Caco-2 (cell line): ENCODE data around the gene DYRK2. TPM values are rescaled to one million over a fixed set of nuclear protein-coding genes. Genes with fewer than 3 reads are reported as not detected.
A peak's percentile ranks its signal among the peaks of the same experiment; 100 is the strongest.

Experiments used
- BruUV-seq: library from RNA; stranded (reverse); fragments of 400-500 nt; replicated peaks from 2 replicates; lab custom pipeline; 2021; lab: Mats Ljungman, UMichigan
- CTCF ChIA-PET: fragments of 300-600 bp; sonication (Branson Sonifier 250); formaldehyde crosslinking; loops from one replicate; lab custom pipeline; 2022; ENCODE audit warnings: antibody characterized with exemption; lab: Charles Lee
- POLR2A ChIA-PET: fragments of 300-600 bp; sonication (Branson Sonifier 250); formaldehyde crosslinking; loops from one replicate; lab custom pipeline; 2022; ENCODE audit warnings: antibody characterized with exemption; lab: Charles Lee
- DNase-seq, 2 experiments: peaks; one replicate each; pipeline versions ENCODE4 v3.0.0 to v3.0.0-alpha.2; 2020 to 2022
- H3K27me3 ChIP-seq: replicated peaks from 2 replicates; pipeline ENCODE4 v1.6.0; 2011; ENCODE audit warnings: low read length; ENCODE audit not compliant: control insufficient read depth, insufficient read depth
- H3K36me3 ChIP-seq: 2 replicates; pipeline ENCODE4 v1.5.1; 2011; ENCODE audit warnings: low read length; ENCODE audit not compliant: control insufficient read depth, insufficient read depth
- H3K4me1 ChIP-seq: fragments of 250-450 bp; sonication (Bioruptor Pico); 2 replicates; pipeline ENCODE4 v1.5.1; 2020; ENCODE audit warnings: mild to moderate bottlenecking
- H3K4me3 ChIP-seq: 2 replicates; pipeline ENCODE4 v1.5.1; 2011; ENCODE audit warnings: low read depth, mild to moderate bottlenecking, control low read depth, low read length
- H3K9me3 ChIP-seq: fragments of 250-450 bp; sonication (Bioruptor Pico); 2 replicates; pipeline ENCODE4 v1.5.1; 2020; ENCODE audit warnings: mild to moderate bottlenecking, moderate library complexity
- H3K27ac Mint-ChIP-seq: one replicate; pipeline ENCODE4 v1.8.0; 2022; ENCODE audit warnings: mixed read lengths; ENCODE audit not compliant: unreplicated experiment
- H3K27me3 Mint-ChIP-seq: one replicate; pipeline ENCODE4 v1.8.0; 2022; ENCODE audit warnings: mixed read lengths; ENCODE audit not compliant: insufficient read depth, unreplicated experiment
- H3K36me3 Mint-ChIP-seq: one replicate; pipeline ENCODE4 v1.8.0; 2022; ENCODE audit warnings: mild to moderate bottlenecking, mixed read lengths; ENCODE audit not compliant: insufficient read depth, unreplicated experiment
- H3K4me1 Mint-ChIP-seq: one replicate; pipeline ENCODE4 v1.8.0; 2022; ENCODE audit warnings: low read depth, mixed read lengths; ENCODE audit not compliant: unreplicated experiment
- H3K4me3 Mint-ChIP-seq: one replicate; pipeline ENCODE4 v1.8.0; 2022; ENCODE audit warnings: mild to moderate bottlenecking, moderate library complexity, mixed read lengths; ENCODE audit not compliant: unreplicated experiment
- H3K9me3 Mint-ChIP-seq: one replicate; pipeline ENCODE4 v1.8.0; 2022; ENCODE audit warnings: mixed read lengths; ENCODE audit not compliant: unreplicated experiment
- CTCF ChIP-seq, 2 experiments: fragments of 200-600 bp in 1 of 2; IDR thresholded peaks; 1 replicate in 1 of 2; 2 replicates in 1 of 2; pipeline versions ENCODE4 v1.5.1 to v1.8.0; 2011 to 2022; ENCODE audit warnings: antibody characterized with exemption in 1 of 2, control low read depth in 1 of 2, inconsistent platforms in 1 of 2, low read depth in 1 of 2, low read length in 1 of 2, mild to moderate bottlenecking in 1 of 2, moderate library complexity in 1 of 2; ENCODE audit not compliant: insufficient read depth in 1 of 2, severe bottlenecking in 1 of 2, unreplicated experiment in 1 of 2
- intact Hi-C: fragments of 100-400 bp; cut with micrococcal nuclease; formaldehyde crosslinking; loops from one replicate; pipeline ENCODE4 v1.10.0; 2022; ENCODE audit not compliant: unreplicated experiment
- total RNA-seq: library from RNA; stranded (reverse); gene quantifications from 2 replicates; pipeline ENCODE4 v1.2.3, GENCODE V29; 2022

DYRK2 gene
- total RNA-seq, 1 experiment from 2014 or later, result 24.6 TPM

GRCh38 chr12:67710582-67710981 is 62.0 kb downstream of the DYRK2 start:
- no TSS peak for BruUV-seq
- no peaks in the 10 kb centered on the region for H3K27me3 Mint-ChIP-seq
- H3K4me1 Mint-ChIP-seq, result peaks cover 37% of the 10 kb centered on the region
- peaks cover 9% of the 10 kb centered on the region for H3K9me3 Mint-ChIP-seq
- Histone ChIP-seq H3K4me3 (no peak overlapping the region), H3K36me3 (no peaks in the 10 kb centered on the region), H3K27me3 (no peaks in the 10 kb centered on the region), H3K9me3 (no peaks in the 10 kb centered on the region), H3K4me1 (peaks cover 44% of the 10 kb centered on the region)
- peak; percentile 79 to 86 for DNase-seq
- intact Hi-C loops, result loop anchor here (1.0 to 5.0 kb wide), 5 partner anchors 10 to 232 kb away; partner anchors contain the start of gene DYRK2
- peak overlapping the region; percentile 90 for H3K27ac Mint-ChIP-seq
- peak overlapping the region; percentile 59 for H3K4me3 Mint-ChIP-seq
- TF ChIP-seq CTCF (IDR thresholded peaks at IDR 0.05; ENCODE audit: insufficient read depth in 1 of 2, low read depth in 1 of 2, low read length in 1 of 2, severe bottlenecking in 1 of 2, unreplicated experiment in 1 of 2), result no peak
- ChIA-PET CTCF (interaction anchor here (1.0 kb wide), 1 partner anchor 232 kb away, joined by 3 read pairs; no protein-coding TSS in a partner anchor), POLR2A (no interaction called here)
- H3K36me3 Mint-ChIP-seq, result peaks cover 19% of the 10 kb centered on the region

GRCh38 chr12:67712011-67712410 is 63.5 kb downstream of the DYRK2 start:
- no peak overlapping the region for H3K4me3 ChIP-seq
- H3K27me3 ChIP-seq, result no peaks in the 10 kb centered on the region
- H3K9me3 ChIP-seq, result no peaks in the 10 kb centered on the region
- POLR2A ChIA-PET, result no interaction called here
- intact Hi-C loops, result loop anchor here (5.0 kb wide), 1 partner anchor 230 kb away; no protein-coding TSS in a partner anchor
- no TSS peak for BruUV-seq
- Mint-ChIP-seq H3K4me3 (no peak overlapping the region), H3K36me3 (peaks cover 22% of the 10 kb centered on the region), H3K27me3 (no peaks in the 10 kb centered on the region), H3K9me3 (peaks cover 9% of the 10 kb centered on the region), H3K4me1 (peaks cover 28% of the 10 kb centered on the region), H3K27ac (no peak overlapping the region)
- no peak for DNase-seq
- CTCF ChIA-PET, result no interaction called here
- H3K4me1 ChIP-seq, result peaks cover 54% of the 10 kb centered on the region
- no peak for TF ChIP-seq CTCF (IDR thresholded peaks at IDR 0.05; ENCODE audit: insufficient read depth in 1 of 2, low read depth in 1 of 2, low read length in 1 of 2, severe bottlenecking in 1 of 2, unreplicated experiment in 1 of 2)
- H3K36me3 ChIP-seq, result no peaks in the 10 kb centered on the region

GRCh38 chr12:67714648-67715047 is 66.1 kb downstream of the DYRK2 start:
- ChIA-PET POLR2A (no interaction called here), CTCF (no interaction called here)
- Mint-ChIP-seq H3K27me3 (no peaks in the 10 kb centered on the region), H3K4me3 (no peak overlapping the region), H3K27ac (peak overlapping the region; percentile 45), H3K4me1 (peaks cover 30% of the 10 kb centered on the region), H3K9me3 (peaks cover 9% of the 10 kb centered on the region), H3K36me3 (peaks cover 36% of the 10 kb centered on the region)
- no peak for DNase-seq
- Histone ChIP-seq H3K27me3 (no peaks in the 10 kb centered on the region), H3K4me1 (peaks cover 54% of the 10 kb centered on the region), H3K4me3 (no peak overlapping the region), H3K36me3 (no peaks in the 10 kb centered on the region), H3K9me3 (no peaks in the 10 kb centered on the region)
- TF ChIP-seq CTCF (IDR thresholded peaks at IDR 0.05; ENCODE audit: insufficient read depth in 1 of 2, low read depth in 1 of 2, low read length in 1 of 2, severe bottlenecking in 1 of 2, unreplicated experiment in 1 of 2), result no peak
- intact Hi-C loops, result loop anchor here (5.0 kb wide), 1 partner anchor 228 kb away; no protein-coding TSS in a partner anchor
- no TSS peak for BruUV-seq
